Measurements from ENCODE around the gene ADGRE3.
A peak's percentile ranks its signal among the peaks of the same experiment; 100 is the strongest.

Gene ADGRE3

GRCh38 chr19:14674764-14675163 is at the start of gene ADGRE3:
TSS of gene ADGRE3 (minus strand) at chr19:14674844. CDS start at chr19:14674770, 74 bp downstream.
- DNase-seq, result no peak
- no peak for TF ChIP-seq GATA1 (IDR thresholded peaks at IDR 0.05; ENCODE audit: low read depth, low read length)
- no peak for TF ChIP-seq POLR2A (IDR thresholded peaks at IDR 0.05; ENCODE audit: low read length)

GRCh38 chr19:14722127-14722526 is 47.5 kb upstream of the ADGRE3 start:
- no peak for DNase-seq
- TF ChIP-seq GATA1 (IDR thresholded peaks at IDR 0.05; ENCODE audit: low read depth, low read length) (no peak), POLR2A (IDR thresholded peaks at IDR 0.05; ENCODE audit: low read length) (no peak)

- TF ChIP-seq POLR2A (IDR thresholded peaks at IDR 0.05; ENCODE audit: low read length), result no peak
- no peak for TF ChIP-seq GATA1 (IDR thresholded peaks at IDR 0.05; ENCODE audit: low read depth, low read length)
- no peak for DNase-seq
Observed at GRCh38 chr19:14719162-14719561, 44.5 kb upstream of the ADGRE3 start.

- DNase-seq, result peak; percentile 15 to 18
- no peak for TF ChIP-seq GATA1 (IDR thresholded peaks at IDR 0.05; ENCODE audit: low read depth, low read length)
- no peak for TF ChIP-seq POLR2A (IDR thresholded peaks at IDR 0.05; ENCODE audit: low read length)
Observed at GRCh38 chr19:14718522-14719116, 44.0 kb upstream of the ADGRE3 start.

GRCh38 chr19:14715841-14716240 is 41.2 kb upstream of the ADGRE3 start:
- DNase-seq, result no peak
- TF ChIP-seq GATA1 (IDR thresholded peaks at IDR 0.05; ENCODE audit: low read depth, low read length) (no peak), POLR2A (IDR thresholded peaks at IDR 0.05; ENCODE audit: low read length) (no peak)

GRCh38 chr19:14704450-14704849 is 29.8 kb upstream of the ADGRE3 start:
- no peak for DNase-seq
- no peak for TF ChIP-seq POLR2A (IDR thresholded peaks at IDR 0.05; ENCODE audit: low read length)

- TF ChIP-seq POLR2A (IDR thresholded peaks at IDR 0.05; ENCODE audit: low read length), result no peak
- no peak for TF ChIP-seq GATA1 (IDR thresholded peaks at IDR 0.05; ENCODE audit: low read depth, low read length)
- no peak for DNase-seq
Observed at GRCh38 chr19:14703833-14704232, 29.2 kb upstream of the ADGRE3 start.

GRCh38 chr19:14700711-14701375 is 26.2 kb upstream of the ADGRE3 start:
- no peak for DNase-seq
- TF ChIP-seq GATA1 (IDR thresholded peaks at IDR 0.05; ENCODE audit: low read depth, low read length) (no peak), POLR2A (IDR thresholded peaks at IDR 0.05; ENCODE audit: low read length) (no peak)

- TF ChIP-seq POLR2A (IDR thresholded peaks at IDR 0.05; ENCODE audit: low read length), result no peak
- TF ChIP-seq GATA1 (IDR thresholded peaks at IDR 0.05; ENCODE audit: low read depth, low read length), result no peak
- no peak for DNase-seq
Observed at GRCh38 chr19:14699641-14700040, 25.0 kb upstream of the ADGRE3 start.

- TF ChIP-seq POLR2A (IDR thresholded peaks at IDR 0.05; ENCODE audit: low read length) (no peak), GATA1 (IDR thresholded peaks at IDR 0.05; ENCODE audit: low read depth, low read length) (no peak)
- DNase-seq, result no peak
Observed at GRCh38 chr19:14695471-14695870, 20.8 kb upstream of the ADGRE3 start.

GRCh38 chr19:14694641-14695266 is 20.1 kb upstream of the ADGRE3 start:
- TF ChIP-seq GATA1 (IDR thresholded peaks at IDR 0.05; ENCODE audit: low read depth, low read length), result no peak
- TF ChIP-seq POLR2A (IDR thresholded peaks at IDR 0.05; ENCODE audit: low read length), result no peak
- no peak for DNase-seq

GRCh38 chr19:14689598-14690503 is 15.2 kb upstream of the ADGRE3 start, which contains the start of gene ZNF333:
TSS of gene ZNF333 (plus strand) at chr19:14690048. CDS start at chr19:14693492, 3,444 bp downstream.
- TF ChIP-seq POLR2A (IDR thresholded peaks at IDR 0.05; ENCODE audit: low read length) (peak; percentile 67), GATA1 (IDR thresholded peaks at IDR 0.05; ENCODE audit: low read depth, low read length) (no peak)
- peak; percentile 95 to 98 for DNase-seq

- peak; percentile 26 to 35 for DNase-seq
Observed at GRCh38 chr19:14686411-14686810, 11.8 kb upstream of the ADGRE3 start.

GRCh38 chr19:14683439-14683838 is 8.8 kb upstream of the ADGRE3 start:
- DNase-seq, result no peak
- TF ChIP-seq GATA1 (IDR thresholded peaks at IDR 0.05; ENCODE audit: low read depth, low read length) (no peak), POLR2A (IDR thresholded peaks at IDR 0.05; ENCODE audit: low read length) (no peak)

More at GRCh38 chr19:14686411-14686810, 11.8 kb upstream of the ADGRE3 start:
- TF ChIP-seq POLR2A (IDR thresholded peaks at IDR 0.05; ENCODE audit: low read length) (no peak), GATA1 (IDR thresholded peaks at IDR 0.05; ENCODE audit: low read depth, low read length) (no peak)

Data from erythroblast (primary cell).